Stimulated activated naive CD8-positive, alpha-beta T cell treated with anti-CD3 and anti-CD28 coated beads, Interleukin-15, Interleukin-2, amounts not matched to agents 100 U/mL and 50 U/mL, for 24 hours (primary cell): ENCODE data around the gene TARBP2.

Source experiments
- ATAC-seq: fragments of 150-1000 bp; cut with Tn5 transposase; one replicate; pipeline ENCODE4 v1.10.0; 2021
- DNase-seq: peaks from one replicate; pipeline ENCODE4 v3.0.0; 2021

TARBP2 gene

DNA sequence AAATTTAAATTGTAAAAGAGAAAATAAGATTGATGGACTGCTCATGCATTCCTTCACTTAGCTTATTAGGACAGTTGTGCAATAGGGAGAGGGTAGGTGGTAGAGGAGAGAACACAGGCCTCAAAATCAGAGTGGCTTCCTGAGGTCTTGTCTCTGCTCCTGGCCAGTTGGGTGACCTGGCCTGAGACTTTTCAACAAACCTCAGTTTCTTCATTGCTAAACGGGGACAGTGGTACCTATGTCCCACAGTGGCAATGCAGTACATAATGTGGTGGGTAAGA, 4.4 kb upstream of the TARBP2 start:
- ATAC-seq (no peak), DNase-seq (no peak)

- DNase-seq (no peak), ATAC-seq (no peak)
Observed at GRCh38 chr12:53497461-53497860, 3.6 kb upstream of the TARBP2 start.

GRCh38 chr12:53498235-53498630, 2.9 kb upstream of the TARBP2 start:
- no peak for DNase-seq
- ATAC-seq: no peak

DNA sequence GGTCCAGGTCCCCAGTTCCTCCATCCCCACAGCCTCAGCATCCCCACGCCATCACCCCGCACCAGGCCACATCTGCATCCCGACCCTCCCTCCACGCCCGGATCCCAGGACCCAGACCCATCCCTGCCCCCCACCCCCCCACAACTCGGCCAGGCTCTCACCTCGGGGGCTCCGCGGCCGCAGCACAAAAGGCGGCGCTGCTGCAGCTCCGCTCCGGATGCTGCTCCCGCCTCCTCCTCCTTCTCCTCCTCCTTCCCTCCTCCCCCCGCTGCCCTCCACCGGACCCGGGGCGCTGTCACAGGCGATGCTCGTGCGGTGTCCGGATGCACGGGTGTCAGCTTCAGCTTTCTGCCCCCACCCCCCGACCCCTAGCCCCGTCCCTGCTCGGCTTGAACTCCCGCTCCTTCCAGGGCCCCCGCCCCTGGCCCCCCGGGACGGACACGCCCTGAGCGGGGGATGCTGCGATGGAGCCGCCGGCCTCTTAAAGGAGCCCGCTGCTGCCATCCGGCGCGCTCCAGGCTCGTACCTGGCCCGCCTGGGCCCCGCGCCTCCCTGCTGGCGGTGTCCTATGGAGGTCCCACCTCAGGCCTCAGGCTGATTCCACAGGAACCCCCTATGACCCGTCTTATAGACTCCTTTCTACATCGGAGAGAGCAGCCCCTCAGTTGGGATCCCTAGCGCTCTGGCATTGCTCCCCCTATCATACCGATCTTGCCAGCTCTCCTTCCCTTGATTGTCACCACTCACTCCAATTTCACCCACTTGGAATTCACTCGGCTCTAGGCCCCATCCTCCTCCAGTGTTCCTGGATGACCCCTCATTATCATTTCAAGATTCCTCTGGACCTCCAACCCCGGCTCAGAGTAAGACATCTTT, 1.6 kb upstream of the TARBP2 start, which contains the start of gene MAP3K12:
Gene MAP3K12 (minus strand): TSS at position 193 of the 876 bp plus-strand sequence. CDS start 12,067 bp downstream, outside the sequence.
- ATAC-seq: peak; percentile 6
- DNase-seq: peak; percentile 71

DNA sequence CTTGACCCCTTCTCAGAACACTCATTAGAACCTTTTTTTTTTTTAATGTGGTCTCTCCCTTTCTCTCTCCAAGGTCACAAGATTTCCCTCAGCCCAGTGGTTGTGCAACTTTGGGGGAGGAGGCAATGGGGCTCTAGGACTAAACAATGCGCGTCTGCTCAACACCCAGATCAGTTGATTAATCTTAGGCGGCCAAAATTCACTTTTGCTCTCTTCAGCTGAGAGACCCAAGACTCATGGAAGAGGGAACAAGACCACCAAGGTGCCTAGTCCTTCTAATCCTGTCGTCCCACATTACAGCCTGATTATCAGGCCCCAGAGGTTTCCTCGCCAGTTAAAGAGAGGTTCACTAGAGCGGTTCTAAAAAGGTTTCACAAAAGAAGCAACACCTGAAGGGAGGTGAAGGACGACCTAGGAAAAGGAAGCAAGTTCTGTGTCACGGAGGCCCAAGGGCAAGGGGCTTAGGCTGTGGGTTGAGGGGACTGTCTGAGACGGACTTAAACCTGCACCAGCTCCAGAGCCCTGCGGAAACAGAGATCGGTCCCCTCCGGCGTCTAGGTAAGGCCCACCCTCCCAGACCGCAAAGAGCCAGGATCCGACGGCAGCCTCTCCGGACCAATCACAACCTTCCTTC, 824 bp upstream of the TARBP2 start:
- no peak for ATAC-seq

DNA sequence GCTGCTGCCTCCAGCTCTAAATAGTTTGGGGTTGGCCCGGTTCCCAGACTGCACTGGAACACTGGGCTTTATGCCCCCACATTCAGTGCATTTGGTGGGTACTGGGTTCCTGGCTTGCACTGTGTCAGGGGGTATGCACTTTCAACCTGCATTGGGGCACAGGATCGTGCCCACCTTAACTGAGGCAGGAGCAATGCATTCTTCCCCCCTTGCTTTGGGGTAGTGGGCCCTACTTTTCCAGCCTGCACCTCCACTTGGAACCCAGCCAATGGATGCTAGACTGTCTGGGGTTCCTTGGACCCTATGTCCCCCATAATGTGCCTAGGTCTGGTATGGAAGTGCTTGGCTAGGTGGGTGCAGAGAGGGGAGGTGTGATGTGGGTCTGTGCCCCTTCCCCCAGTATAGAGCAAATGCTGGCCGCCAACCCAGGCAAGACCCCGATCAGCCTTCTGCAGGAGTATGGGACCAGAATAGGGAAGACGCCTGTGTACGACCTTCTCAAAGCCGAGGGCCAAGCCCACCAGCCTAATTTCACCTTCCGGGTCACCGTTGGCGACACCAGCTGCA, 615 bp downstream of the TARBP2 start:
- ATAC-seq (no peak), DNase-seq (no peak)

More for the DNA sequence above, 824 bp upstream of the TARBP2 start:
- DNase-seq: no peak

DNA sequence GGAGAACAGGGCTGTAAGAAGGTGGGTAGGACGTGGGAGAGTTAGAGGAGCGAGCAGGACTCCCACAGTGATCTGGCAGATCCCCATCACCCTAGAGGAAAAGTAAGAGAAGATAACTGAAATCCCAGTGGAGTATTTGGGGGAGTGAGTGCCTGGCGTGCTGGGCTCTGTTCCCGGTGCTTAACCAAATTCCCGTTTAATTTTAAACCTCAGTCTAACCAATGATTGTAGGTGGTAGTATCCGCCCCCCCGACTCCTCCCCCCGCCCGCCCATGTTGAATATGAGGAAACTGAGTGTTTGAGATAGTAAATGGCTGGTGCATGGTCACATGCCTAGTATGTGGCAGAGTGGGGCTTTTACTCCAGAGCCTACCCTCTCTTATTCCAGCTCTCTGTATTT, 1.2 kb downstream of the TARBP2 start:
- no peak for ATAC-seq

DNA sequence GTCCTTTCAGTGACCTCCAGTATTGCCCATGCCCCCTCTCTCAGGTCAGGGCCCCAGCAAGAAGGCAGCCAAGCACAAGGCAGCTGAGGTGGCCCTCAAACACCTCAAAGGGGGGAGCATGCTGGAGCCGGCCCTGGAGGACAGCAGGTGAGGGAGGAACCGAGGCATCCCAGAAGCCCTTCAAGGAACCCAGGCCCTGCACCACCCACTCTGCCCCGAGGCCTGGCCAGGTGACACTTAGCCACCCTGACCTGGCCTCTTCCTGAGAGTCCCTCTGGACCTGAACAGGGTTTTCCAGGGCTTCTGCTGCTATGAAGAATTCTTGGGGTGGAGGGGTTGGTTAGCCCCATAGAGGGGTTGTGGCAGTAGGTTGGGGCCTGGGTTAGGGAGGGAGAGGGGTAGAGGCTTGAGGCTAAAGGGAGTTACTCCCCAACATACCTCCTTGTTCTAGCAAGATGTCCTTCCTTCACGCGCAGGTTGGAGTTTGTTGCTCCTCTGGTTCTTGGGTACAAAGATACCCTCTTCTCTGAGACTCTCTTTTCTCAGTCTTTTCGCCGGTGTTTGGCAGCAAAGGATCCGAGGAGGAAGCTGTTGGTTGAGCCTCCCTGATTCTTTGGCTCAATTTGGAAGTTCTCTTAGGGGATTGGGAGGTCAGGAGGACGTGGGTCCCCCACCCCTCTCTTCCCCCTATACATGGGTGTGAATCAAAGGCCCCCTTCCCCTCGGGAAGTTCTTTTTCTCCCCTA, 2.1 kb downstream of the TARBP2 start:
- no peak for ATAC-seq
- no peak for DNase-seq

More for the DNA sequence above, 1.2 kb downstream of the TARBP2 start:
- no peak for DNase-seq

GRCh38 chr12:53504004-53504920, 3.2 kb downstream of the TARBP2 start:
- no peak for ATAC-seq

DNA sequence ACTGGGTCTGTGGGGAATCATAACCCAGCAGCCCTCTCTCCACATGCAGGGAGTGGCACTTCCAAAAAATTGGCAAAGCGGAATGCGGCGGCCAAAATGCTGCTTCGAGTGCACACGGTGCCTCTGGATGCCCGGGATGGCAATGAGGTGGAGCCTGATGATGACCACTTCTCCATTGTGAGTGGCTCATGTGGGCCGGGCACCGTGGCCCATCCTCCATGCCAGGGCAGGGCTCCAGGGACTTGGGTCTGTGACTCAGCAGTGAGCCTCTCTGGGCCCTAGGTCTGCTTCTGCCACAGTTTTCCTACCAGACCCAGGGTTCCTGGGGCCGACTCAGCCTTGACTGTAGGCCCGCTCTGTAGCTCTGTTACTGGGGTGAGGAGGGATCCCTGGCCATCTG, 4.0 kb downstream of the TARBP2 start:
- ATAC-seq: no peak
- no peak for DNase-seq

More at GRCh38 chr12:53504004-53504920, 3.2 kb downstream of the TARBP2 start:
- no peak for DNase-seq

- DNase-seq (no peak), ATAC-seq (no peak)
Observed at GRCh38 chr12:53505555-53506449, 4.7 kb downstream of the TARBP2 start.

DNA sequence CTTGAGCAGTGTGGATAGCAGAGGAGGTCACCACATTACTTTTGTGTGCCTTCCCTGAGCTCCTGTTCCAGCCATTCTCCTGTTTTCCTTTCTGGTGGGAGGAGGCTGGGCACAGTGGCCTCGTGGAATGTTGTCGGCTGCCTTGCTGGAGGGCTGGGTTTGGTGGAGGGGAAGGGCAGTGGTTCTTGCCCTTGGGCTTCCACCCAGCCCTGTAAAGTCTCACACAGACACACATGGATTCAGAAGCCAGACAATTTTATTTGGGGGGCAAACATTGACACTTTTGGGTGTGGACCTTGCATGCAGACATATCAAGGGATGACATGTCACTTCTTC, 5.3 kb downstream of the TARBP2 start:
- ATAC-seq: no peak
- DNase-seq: no peak

DNA sequence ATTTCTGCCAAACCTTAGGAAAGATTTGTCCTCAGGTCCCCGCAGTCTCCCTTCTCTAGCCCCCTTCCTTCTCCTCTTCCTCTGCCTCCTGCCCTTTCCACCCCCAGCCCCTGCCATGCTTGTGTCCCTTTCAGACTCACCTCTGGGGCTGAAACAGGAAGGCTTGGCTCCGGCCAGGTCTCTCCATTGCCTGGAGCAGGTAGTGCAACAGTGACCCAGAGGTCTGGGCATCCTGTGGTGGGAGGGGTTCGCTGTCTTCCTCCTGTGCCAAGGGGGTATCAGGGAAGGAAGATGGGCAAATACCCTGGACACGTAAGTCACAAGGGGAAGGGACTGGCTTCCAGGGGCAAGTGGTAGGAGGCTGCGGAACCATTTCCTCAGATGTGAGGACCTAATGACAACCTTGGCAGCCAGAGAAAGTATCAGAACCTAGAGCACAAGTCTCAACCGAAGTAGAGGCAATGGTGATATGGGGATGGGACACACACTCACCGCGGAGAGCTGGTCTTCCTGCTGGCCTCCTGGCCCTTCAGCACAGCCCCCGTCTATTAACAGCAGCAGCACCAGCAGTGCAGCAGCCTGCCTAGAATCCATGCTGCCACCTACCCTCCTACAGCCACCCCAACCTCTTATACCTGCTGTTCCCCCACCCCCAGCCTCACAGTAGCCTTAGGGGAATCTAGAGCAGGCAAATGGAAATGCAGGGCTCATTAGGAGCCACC, 6.0 kb downstream of the TARBP2 start, which contains the start of gene NPFF:
Gene NPFF (minus strand): TSS at position 604 of the 722 bp plus-strand sequence. CDS start 10 bp downstream, at position 594.
- DNase-seq (no peak), ATAC-seq (no peak)

- DNase-seq: no peak
Observed at GRCh38 chr12:53507603-53507885, 6.5 kb downstream of the TARBP2 start.

DNA sequence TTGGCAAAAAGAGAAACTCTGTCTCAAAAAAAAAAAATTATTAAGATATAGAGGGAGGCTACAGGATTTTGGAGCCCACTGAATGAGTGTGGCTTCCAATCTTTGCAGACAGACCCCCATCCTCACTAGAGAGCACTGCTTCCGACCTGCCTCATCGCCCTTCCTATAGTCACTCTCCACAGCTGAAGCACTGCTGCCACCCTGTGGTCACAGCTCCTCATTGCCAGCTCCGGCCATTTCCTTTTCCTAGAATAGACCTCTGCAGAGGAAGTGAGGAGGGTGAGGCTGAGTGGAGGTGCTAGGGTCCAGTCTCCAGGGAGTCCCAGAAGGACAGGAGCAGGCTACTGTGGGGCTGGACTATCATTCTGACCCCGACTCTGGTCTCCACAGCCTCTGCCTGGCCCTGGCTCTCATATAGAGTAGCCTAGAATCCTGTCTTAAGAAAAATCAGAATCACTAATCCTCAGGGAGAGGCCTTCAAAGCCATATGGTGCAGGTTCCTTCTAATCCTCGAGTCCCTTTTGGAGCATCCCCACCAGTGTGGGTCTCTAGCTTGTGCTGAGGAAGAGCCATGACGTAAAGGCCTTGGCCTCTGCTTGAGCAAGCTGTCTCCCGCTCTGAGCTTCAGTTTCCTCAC, 7.6 kb downstream of the TARBP2 start:
- ATAC-seq (peak; percentile 92), DNase-seq (peak; percentile 90)

More at GRCh38 chr12:53507603-53507885, 6.5 kb downstream of the TARBP2 start:
- ATAC-seq: no peak

- no peak for DNase-seq
- no peak for ATAC-seq
Observed at GRCh38 chr12:53510181-53510812, 9.2 kb downstream of the TARBP2 start.

DNA sequence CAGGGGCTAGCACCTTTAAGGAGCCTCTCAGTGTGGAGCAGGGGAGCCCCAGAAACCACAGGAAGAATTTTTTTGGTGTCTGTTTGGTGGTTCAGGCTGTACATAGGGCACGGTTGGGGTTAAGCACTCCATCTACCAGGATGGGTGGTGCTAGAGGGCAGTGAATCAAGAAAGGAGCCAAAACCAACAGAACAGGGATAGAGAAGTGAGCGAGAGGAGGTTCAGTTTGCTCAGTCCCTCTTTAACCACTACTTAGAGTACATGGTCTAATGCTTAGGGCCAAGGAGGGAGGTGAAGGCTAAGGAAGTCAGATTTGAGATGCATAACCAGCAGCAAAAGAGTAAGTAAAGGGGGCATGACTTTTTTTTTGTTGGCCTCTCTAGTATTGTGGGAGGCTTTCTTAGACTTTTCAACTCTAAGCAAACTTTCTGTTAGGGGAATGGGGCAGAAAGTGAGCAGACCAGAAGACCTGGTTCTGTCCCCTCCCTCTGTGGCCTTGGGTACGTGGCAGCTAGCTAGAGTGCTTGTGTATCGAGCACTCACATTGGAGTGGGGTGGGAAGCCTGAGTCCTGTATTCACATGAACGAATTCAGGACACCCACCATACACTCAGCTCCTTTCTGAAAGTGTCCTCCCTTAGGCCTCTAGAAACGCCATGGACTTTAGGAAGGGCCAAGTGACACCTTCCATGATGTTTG, 12.8 kb downstream of the TARBP2 start:
- DNase-seq (no peak), ATAC-seq (no peak)

DNA sequence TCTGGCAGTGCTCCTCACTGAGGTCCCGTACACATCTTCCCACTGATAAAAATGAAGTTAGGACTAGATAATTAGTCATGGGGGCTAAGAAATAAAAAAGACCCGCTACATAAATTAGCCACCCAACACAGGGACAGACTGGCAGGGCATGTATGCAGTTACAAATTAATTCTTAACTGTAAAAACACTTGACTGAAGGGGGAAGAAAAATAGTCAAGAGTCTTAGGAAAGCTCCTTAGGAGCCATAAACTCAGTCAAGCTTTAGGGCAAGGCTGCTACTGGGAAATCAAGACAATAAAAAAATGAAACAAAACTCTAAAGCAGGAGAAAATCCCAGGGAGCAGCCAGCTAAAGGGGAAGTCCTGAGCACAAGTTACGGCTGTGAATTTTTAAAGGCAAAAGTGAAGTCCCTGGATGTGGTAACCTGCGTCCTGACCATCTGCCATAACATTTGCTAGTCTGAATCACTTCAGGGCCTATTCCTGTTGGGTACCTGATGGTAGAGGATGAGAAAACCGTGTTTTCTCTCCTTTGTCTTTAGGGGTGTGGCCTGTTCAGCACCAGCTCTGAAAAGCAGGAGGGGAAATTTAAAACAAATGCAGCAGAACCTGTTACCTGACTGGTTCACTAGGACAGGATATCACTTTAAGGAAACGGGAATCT, 13.7 kb downstream of the TARBP2 start:
- ATAC-seq (no peak), DNase-seq (no peak)
